ENCODE results near the gene FFAR3.

The FFAR3 gene

GRCh38 chr19:35345671-35346111 is 12.6 kb upstream of the FFAR3 start:
- TF ChIP-seq MAX (IDR thresholded peaks at IDR 0.05; ENCODE audit: low read depth, low read length) (no peak), POLR2A (IDR thresholded peaks at IDR 0.05; ENCODE audit: extremely low read depth, insufficient read length) (no peak), MYC (IDR thresholded peaks at IDR 0.05; ENCODE audit: low read depth, low read length) (no peak)
- TF ChIP-seq, protein P1, sequence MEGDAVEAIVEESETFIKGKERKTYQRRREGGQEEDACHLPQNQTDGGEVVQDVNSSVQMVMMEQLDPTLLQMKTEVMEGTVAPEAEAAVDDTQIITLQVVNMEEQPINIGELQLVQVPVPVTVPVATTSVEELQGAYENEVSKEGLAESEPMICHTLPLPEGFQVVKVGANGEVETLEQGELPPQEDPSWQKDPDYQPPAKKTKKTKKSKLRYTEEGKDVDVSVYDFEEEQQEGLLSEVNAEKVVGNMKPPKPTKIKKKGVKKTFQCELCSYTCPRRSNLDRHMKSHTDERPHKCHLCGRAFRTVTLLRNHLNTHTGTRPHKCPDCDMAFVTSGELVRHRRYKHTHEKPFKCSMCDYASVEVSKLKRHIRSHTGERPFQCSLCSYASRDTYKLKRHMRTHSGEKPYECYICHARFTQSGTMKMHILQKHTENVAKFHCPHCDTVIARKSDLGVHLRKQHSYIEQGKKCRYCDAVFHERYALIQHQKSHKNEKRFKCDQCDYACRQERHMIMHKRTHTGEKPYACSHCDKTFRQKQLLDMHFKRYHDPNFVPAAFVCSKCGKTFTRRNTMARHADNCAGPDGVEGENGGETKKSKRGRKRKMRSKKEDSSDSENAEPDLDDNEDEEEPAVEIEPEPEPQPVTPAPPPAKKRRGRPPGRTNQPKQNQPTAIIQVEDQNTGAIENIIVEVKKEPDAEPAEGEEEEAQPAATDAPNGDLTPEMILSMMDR (IDR thresholded peaks at IDR 0.05; ENCODE audit: low read depth, low read length), result no peak
- H3K4me3 ChIP-seq (ENCODE audit: low read depth, low read length), result no peak overlapping the region
- DNase-seq (ENCODE audit: low read depth), result no peak

DNA sequence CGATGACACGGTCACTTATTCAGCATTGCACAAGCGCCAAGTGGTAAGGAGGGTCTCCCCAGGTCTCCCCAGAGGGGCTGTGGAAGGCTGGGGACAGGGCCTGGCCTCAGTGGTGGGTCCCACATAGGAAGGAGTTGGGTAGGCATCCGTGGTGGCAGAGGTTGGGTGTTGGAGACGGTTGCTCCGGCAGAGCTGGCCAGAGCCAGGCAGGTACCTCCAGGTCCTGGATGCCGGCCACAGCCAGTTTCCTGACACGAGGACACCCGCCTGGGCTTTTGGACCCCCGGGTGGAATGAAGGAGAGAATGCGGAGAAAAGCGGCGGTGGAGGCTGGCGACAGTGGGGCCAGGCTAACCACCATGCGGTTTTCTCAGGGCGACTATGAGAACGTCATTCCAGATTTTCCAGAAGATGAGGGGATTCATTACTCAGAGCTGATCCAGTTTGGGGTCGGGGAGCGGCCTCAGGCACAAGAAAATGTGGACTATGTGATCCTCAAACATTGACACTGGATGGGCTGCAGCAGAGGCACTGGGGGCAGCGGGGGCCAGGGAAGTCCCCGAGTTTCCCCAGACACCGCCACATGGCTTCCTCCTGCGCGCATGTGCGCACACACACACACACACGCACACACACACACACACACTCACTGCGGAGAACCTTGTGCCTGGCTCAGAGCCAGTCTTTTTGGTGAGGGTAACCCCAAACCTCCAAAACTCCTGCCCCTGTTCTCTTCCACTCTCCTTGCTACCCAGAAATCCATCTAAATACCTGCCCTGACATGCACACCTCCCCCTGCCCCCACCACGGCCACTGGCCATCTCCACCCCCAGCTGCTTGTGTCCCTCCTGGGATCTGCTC is 11.8 kb upstream of the FFAR3 start:
- TF ChIP-seq POLR2A (IDR thresholded peaks at IDR 0.05; ENCODE audit: extremely low read depth, insufficient read length) (no peak), MAX (IDR thresholded peaks at IDR 0.05; ENCODE audit: low read depth, low read length) (no peak), MYC (IDR thresholded peaks at IDR 0.05; ENCODE audit: low read depth, low read length) (no peak)
- TF ChIP-seq, protein P1 (IDR thresholded peaks at IDR 0.05; ENCODE audit: low read depth, low read length), result no peak
- no peak overlapping the region for H3K4me3 ChIP-seq (ENCODE audit: low read depth, low read length)
- no peak for DNase-seq (ENCODE audit: low read depth)

DNA sequence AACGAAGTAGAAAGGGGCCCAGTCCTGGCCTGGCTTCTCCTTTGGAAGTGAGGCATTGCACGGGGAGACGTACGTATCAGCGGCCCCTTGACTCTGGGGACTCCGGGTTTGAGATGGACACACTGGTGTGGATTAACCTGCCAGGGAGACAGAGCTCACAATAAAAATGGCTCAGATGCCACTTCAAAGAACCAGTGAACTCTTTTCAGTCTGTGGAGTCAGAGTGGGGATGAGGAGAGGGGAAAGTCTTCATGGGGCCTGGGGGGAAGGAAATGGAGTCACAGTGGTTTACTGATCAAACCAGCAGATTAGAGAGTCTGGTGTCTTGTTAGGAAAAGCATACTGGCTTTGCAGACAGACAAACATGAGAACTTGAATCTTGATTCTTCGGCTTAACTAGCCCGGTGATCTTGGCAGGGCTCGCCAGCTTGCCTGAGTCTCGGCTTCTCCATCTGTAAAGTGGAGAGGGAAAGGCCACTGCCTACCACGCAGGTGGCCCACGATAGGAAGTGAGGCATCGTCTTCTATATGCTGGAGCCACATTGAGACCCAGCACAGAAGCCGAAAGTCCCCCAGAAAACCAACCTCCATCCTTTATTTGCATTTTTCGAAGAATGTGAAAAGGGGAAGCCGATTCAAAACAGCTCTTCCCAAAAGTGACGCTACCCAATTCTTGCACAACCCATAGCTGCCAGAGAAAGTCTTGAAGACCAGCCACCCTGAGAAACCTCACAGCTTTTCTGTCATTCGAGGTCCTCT is 10.9 kb upstream of the FFAR3 start, which contains the start of gene FFAR1:
Gene FFAR1 (plus strand): TSS at position 732 of the 759 bp plus-strand sequence. CDS start 3,650 bp downstream, outside the sequence.
- no peak for TF ChIP-seq POLR2A (IDR thresholded peaks at IDR 0.05; ENCODE audit: extremely low read depth, insufficient read length)
- TF ChIP-seq MAX (IDR thresholded peaks at IDR 0.05; ENCODE audit: low read depth, low read length), result no peak
- TF ChIP-seq, protein P1 (IDR thresholded peaks at IDR 0.05; ENCODE audit: low read depth, low read length), result no peak
- TF ChIP-seq MYC (IDR thresholded peaks at IDR 0.05; ENCODE audit: low read depth, low read length), result no peak
- no peak within 1 kb of the TSS for H3K4me3 ChIP-seq (ENCODE audit: low read depth, low read length)
- peak; percentile 80 for DNase-seq (ENCODE audit: low read depth)

- TF ChIP-seq POLR2A (IDR thresholded peaks at IDR 0.05; ENCODE audit: extremely low read depth, insufficient read length), result no peak
- no peak for TF ChIP-seq MAX (IDR thresholded peaks at IDR 0.05; ENCODE audit: low read depth, low read length)
- no peak for TF ChIP-seq MYC (IDR thresholded peaks at IDR 0.05; ENCODE audit: low read depth, low read length)
- TF ChIP-seq, protein P1 (IDR thresholded peaks at IDR 0.05; ENCODE audit: low read depth, low read length), result no peak
- DNase-seq (ENCODE audit: low read depth), result no peak
- no peak overlapping the region for H3K4me3 ChIP-seq (ENCODE audit: low read depth, low read length)
These were observed 10.3 kb upstream of the FFAR3 start for GRCh38 chr19:35347930-35348298.

DNA sequence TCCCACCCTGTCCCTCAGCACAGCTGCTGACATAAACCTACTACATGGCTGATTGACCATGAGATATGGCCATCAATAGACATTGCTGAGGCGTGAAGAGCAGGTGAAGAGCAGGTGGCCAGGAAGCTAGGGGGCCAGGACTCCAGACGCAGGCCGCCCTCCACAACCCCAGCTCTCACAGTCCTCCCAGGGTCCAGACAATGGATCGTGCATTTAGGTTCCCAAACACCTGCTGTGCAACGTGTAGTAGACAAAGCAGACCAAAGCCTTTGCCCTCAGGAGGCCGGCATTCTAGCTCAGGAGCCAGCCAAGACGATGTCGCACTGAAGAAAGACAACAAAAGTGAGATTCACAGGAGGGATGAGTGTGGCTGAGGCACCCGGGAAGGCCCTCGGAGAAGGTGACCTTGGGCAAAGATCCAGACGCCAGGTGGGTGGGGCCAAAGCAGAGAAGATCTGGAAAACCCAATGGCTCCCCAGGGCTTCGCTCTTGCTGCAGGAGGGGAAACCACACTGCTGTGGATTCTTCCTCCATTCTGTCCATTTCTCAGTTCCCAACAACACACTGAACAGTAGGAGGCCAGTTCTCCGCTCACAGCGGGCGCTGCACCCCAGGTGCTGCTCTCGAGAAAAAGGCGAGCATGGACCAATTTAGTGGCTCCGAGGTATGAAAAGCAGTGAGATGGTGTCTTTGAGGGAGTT is 9.2 kb upstream of the FFAR3 start:
- no peak overlapping the region for H3K4me3 ChIP-seq (ENCODE audit: low read depth, low read length)
- DNase-seq (ENCODE audit: low read depth), result no peak
- TF ChIP-seq, protein P1 (IDR thresholded peaks at IDR 0.05; ENCODE audit: low read depth, low read length), result no peak
- TF ChIP-seq MAX (IDR thresholded peaks at IDR 0.05; ENCODE audit: low read depth, low read length) (no peak), MYC (IDR thresholded peaks at IDR 0.05; ENCODE audit: low read depth, low read length) (no peak), POLR2A (IDR thresholded peaks at IDR 0.05; ENCODE audit: extremely low read depth, insufficient read length) (no peak)
